ENCODE data around the gene RPL34. TPM values are rescaled to one million over a fixed set of nuclear protein-coding genes. Genes with fewer than 3 reads are reported as not detected.

Gene RPL34
- total and polyA plus RNA-seq, 2 of the 4 experiments (the other 2 are of a cell fraction), result 1,435 to 2,037 TPM

- H2AFZ ChIP-seq (replicated peaks; ENCODE audit: low read length, poor library complexity), result peak overlapping the region; percentile 90
These were observed 843 bp downstream of the RPL34 start for GRCh38 chr4:108620933-108621905.

More at GRCh38 chr4:108620933-108621905, 843 bp downstream of the RPL34 start:
- Histone ChIP-seq H2AK9ac (replicated peaks; ENCODE audit: low read depth, low read length, poor library complexity) (peak overlapping the region; percentile 94), H4K8ac (ENCODE audit: low read depth in 2 of 2, low read length in 2 of 2) (peak overlapping the region; percentile 72 to 86), H3K9ac (ENCODE audit: low read depth, low read length) (peak overlapping the region; percentile 86), H3K4ac (ENCODE audit: low read depth, low read length) (peak overlapping the region; percentile 81), H3K36me3 (ENCODE audit: control insufficient read depth, insufficient read depth, low read length) (peaks cover 26% of the 10 kb centered on the region), H2BK5ac (ENCODE audit: low read depth, low read length, poor library complexity, severe bottlenecking) (peak overlapping the region; percentile 70), H3K14ac (replicated peaks; ENCODE audit: low read depth, low read length) (peak overlapping the region; percentile 94), H3K79me1 (ENCODE audit: low read depth in 1 of 2, low read length in 2 of 2) (peaks cover 12 to 40% of the 10 kb centered on the region in 2 experiments), H3K4me1 (ENCODE audit: control insufficient read depth, insufficient read depth, low read length) (peaks cover 2% of the 10 kb centered on the region; the same call in 1 of the 2 replicates), H3K9me1 (ENCODE audit: insufficient read depth, low read length) (no peaks in the 10 kb centered on the region; the same call in 1 of the 2 replicates), H4K5ac (ENCODE audit: low read depth, low read length) (peak overlapping the region; percentile 85), H2BK20ac (ENCODE audit: low read depth, low read length) (no peak overlapping the region), H3K23ac (ENCODE audit: low read depth, low read length) (peak overlapping the region; percentile 65), H2AK5ac (ENCODE audit: low read depth, low read length) (peak overlapping the region; percentile 72), H3K27ac (ENCODE audit: insufficient read depth, low read length) (peak overlapping the region; percentile 69), H4K20me1 (ENCODE audit: insufficient read depth, low read length) (peaks cover 42% of the 10 kb centered on the region), H3K4me2 (ENCODE audit: low read depth, low read length) (peak overlapping the region; percentile 100), H3K9me3 (ENCODE audit: control insufficient read depth, insufficient read depth, low read length) (no peaks in the 10 kb centered on the region), H3K4me3 (ENCODE audit: insufficient read depth, low read depth, low read length) (peak overlapping the region; percentile 78), H3K27me3 (ENCODE audit: control insufficient read depth, insufficient read depth, low read length) (no peaks in the 10 kb centered on the region), H2BK15ac (ENCODE audit: low read depth, low read length) (no peak overlapping the region), H3K18ac (ENCODE audit: low read depth, low read length) (no peak overlapping the region; the same call in 1 of the 2 replicates), H2BK120ac (ENCODE audit: low read depth, low read length) (no peak overlapping the region), H4K91ac (ENCODE audit: insufficient read depth, low read depth, low read length) (peak overlapping the region; percentile 68), H3K56ac (ENCODE audit: extremely low read depth, insufficient read depth, low read length) (peak overlapping the region; percentile 85)
- ATAC-seq (ENCODE audit: low read depth) (no peak; the same call in 1 of the 2 replicates), DNase-seq (peak; percentile 21)
- intact Hi-C loops (cut with micrococcal nuclease) (loop anchor here (1.0 kb wide), 1 partner anchor 30 kb away; no protein-coding TSS in a partner anchor), dilution Hi-C loops (cut with HindIII; ENCODE audit: low sequenced_read_pairs, unreplicated experiment) (no loop called here), in situ Hi-C loops (cut with MboI; ENCODE audit: low sequenced_read_pairs) (no loop called here)
- POLR2A ChIA-PET (ENCODE audit: unreplicated experiment), result no interaction called here
- no peak for TF ChIP-seq CEBPB (IDR thresholded peaks at IDR 0.05; ENCODE audit: low read depth, low read length)
- no peak for TF ChIP-seq CHD1 (IDR thresholded peaks at IDR 0.05; ENCODE audit: low read depth, low read length)
- TSS peak; percentile 76 for BruUV-seq (replicated peaks)
- 75% methylated on average over 2 of the region's 23 CpGs; no CpG with 5 or more reads in 1 of the 2 experiments for WGBS, 2 experiments (ENCODE audit: extremely low coverage in 2 of 2, insufficient read length in 1 of 2)
- CTCF ChIA-PET, result interaction anchor here (0.6 kb wide), 1 partner anchor 439 kb away, joined by 4 read pairs; no protein-coding TSS in a partner anchor

Data from IMR-90 (cell line).